ENCODE data around the gene CDH3. TPM values are rescaled to one million over a fixed set of nuclear protein-coding genes. Genes with fewer than 3 reads are reported as not detected.

Gene CDH3
- total and polyA plus RNA-seq, 2 of the 8 experiments (the other 6 are each of a cell fraction or from before 2014, with no cell fraction given), result 146 to 171 TPM

DNA sequence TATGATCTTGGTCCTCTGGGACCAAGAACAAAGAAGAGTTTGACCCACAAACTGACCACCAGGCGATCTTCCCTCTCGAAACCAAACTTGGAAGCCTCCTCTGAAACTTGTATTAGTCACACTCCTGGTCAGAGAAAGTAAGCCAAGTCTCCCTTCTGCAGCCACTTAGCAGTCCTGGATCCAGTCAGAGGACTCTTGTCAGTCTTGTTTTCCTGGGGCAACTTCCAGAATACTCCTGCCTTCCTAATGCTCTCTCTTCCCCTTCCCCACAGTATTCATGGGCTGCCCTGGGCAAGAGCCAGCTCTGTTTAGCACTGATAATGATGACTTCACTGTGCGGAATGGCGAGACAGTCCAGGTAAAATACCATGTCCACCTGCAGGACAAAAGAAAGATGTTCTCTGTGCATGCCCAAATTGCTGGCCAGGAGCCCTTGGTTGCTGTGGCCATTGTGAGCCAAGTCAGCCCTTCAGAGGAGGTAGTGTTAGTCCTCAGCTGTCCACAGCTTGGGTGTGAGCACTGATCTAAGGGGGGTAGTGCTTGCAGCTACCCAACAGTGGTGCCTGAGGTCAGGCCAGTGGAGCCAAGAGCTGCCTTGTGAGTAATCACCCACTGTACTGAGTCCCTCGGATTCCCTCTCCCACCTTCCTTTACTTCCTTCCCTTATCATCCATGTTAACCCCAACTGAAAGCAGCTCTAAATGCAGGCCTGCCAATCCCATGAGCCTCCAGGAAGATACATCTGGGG, 31.2 kb downstream of the CDH3 start (continued):
- no peak for TF ChIP-seq SP4 (IDR thresholded peaks at IDR 0.05; ENCODE audit: low read length)
- no peak for TF ChIP-seq TAF7 (optimal IDR thresholded peaks at IDR 0.05; ENCODE audit: borderline replicate concordance, low read depth, low read length)
- no peak for TF ChIP-seq TAF1 (IDR thresholded peaks at IDR 0.05; ENCODE audit: low read depth, low read length)
